ENCODE results near the gene WLS.

WLS gene

GRCh38 chr1:68227598-68227997, 4.7 kb downstream of the WLS start:
- no peak for DNase-seq

GRCh38 chr1:68225781-68226180, 6.5 kb downstream of the WLS start:
- peak; percentile 22 for DNase-seq

GRCh38 chr1:68223687-68224086, 8.6 kb downstream of the WLS start:
- DNase-seq = no peak

- peak; percentile 61 for DNase-seq
Observed at GRCh38 chr1:68221980-68222373, 10.3 kb downstream of the WLS start.

- DNase-seq = no peak
Observed at GRCh38 chr1:68221001-68221979, 11.0 kb downstream of the WLS start.

GRCh38 chr1:68220420-68220819, 11.9 kb downstream of the WLS start:
- no peak for DNase-seq

- DNase-seq = peak; percentile 47
Observed at GRCh38 chr1:68218490-68218889, 13.8 kb downstream of the WLS start.

GRCh38 chr1:68217618-68218017, 14.7 kb downstream of the WLS start:
- no peak for DNase-seq

GRCh38 chr1:68217060-68217554, 15.2 kb downstream of the WLS start:
- no peak for DNase-seq

- DNase-seq = no peak
Observed at GRCh38 chr1:68216089-68216772, 16.1 kb downstream of the WLS start.

GRCh38 chr1:68213843-68214242, 18.5 kb downstream of the WLS start:
- peak; percentile 55 for DNase-seq

GRCh38 chr1:68211761-68212380, 20.5 kb downstream of the WLS start:
- no peak for DNase-seq

GRCh38 chr1:68210829-68211228, 21.5 kb downstream of the WLS start:
- DNase-seq = no peak

GRCh38 chr1:68210027-68210426, 22.3 kb downstream of the WLS start:
- no peak for DNase-seq

- peak; percentile 74 for DNase-seq
Observed at GRCh38 chr1:68206848-68207689, 25.3 kb downstream of the WLS start.

GRCh38 chr1:68205794-68206358, 26.4 kb downstream of the WLS start:
- DNase-seq = no peak

GRCh38 chr1:68204977-68205630, 27.2 kb downstream of the WLS start:
- no peak for DNase-seq

GRCh38 chr1:68202239-68202832, 30.0 kb downstream of the WLS start:
- peak; percentile 80 for DNase-seq

- peak; percentile 37 for DNase-seq
Observed at GRCh38 chr1:68201546-68202238, 30.6 kb downstream of the WLS start.

GRCh38 chr1:68199603-68200002, 32.7 kb downstream of the WLS start:
- no peak for DNase-seq

All from fibroblast of skin of abdomen (primary cell).